Panc1 (cell line): ENCODE results near the gene HOXC6. TPM values are rescaled to one million over a fixed set of nuclear protein-coding genes. Genes with fewer than 3 reads are reported as not detected.
A peak's percentile ranks its signal among the peaks of the same experiment; 100 is the strongest.

Experiments used
- microRNA-seq: library from miRNA; unstranded; fragments of <30 nt; microRNA quantifications from one replicate; pipeline ENCODE4 v1.1.0, GENCODE V29; 2020; ENCODE audit not compliant: unreplicated experiment
- total RNA-seq: library from RNA; stranded (reverse); gene quantifications from one replicate; pipeline ENCODE4 v1.2.1, GENCODE V29; 2021; ENCODE audit not compliant: unreplicated experiment

Gene HOXC6
- total RNA-seq, 1 experiment from 2014 or later = 52.2 TPM

Small RNA genes within 50 kb of the gene (microRNA-seq; reads per million reads assigned to microRNA genes)
- 6,126 reads per million, percentile 93 among the genes with 10 or more reads in this experiment for gene MIR196A2
- gene MIR615 = 6,105 reads per million, percentile 92 among the genes with 10 or more reads in this experiment

Other genes with a start within 250 kb of the HOXC6 start
- gene HOXC13, start 89.6 kb upstream of the HOXC6 start, total RNA-seq = 93.5 TPM
- gene HOXC12, start 73.5 kb upstream of the HOXC6 start, total RNA-seq = 5.1 TPM
- gene HOXC11, start 55.3 kb upstream of the HOXC6 start, total RNA-seq = 17.0 TPM
- gene HOTAIR, start 53.5 kb upstream of the HOXC6 start, total RNA-seq = 31.7 TPM
- 154 TPM for gene HOXC10, start 43.3 kb upstream of the HOXC6 start, total RNA-seq
- gene HOXC9, start 28.3 kb upstream of the HOXC6 start, total RNA-seq = 37.2 TPM
- 15.3 TPM for gene HOXC8, start 19.5 kb upstream of the HOXC6 start, total RNA-seq
- 5.0 TPM for gene HOXC5, start 4.6 kb downstream of the HOXC6 start, total RNA-seq
- 22.7 TPM for gene HOXC4, start 25.4 kb downstream of the HOXC6 start, total RNA-seq
- 43.3 TPM for gene SMUG1, start 160.5 kb downstream of the HOXC6 start, total RNA-seq